GM18511 (cell line): ENCODE data around the gene POLR1A.

ENCODE experiments used
- ATAC-seq: cut with Tn5 transposase; IDR thresholded peaks from one replicate; pipeline ENCODE4 v1.9.1; 2021; ENCODE audit warnings: mild to moderate bottlenecking, moderate library complexity; ENCODE audit not compliant: unreplicated experiment

Gene POLR1A

GRCh38 chr2:86105252-86105968 is at the start of gene POLR1A:
Gene POLR1A (minus strand): TSS chr2:86105886. CDS start chr2:86105776, 110 bp downstream.
- ATAC-seq: peak; percentile 77

DNA sequence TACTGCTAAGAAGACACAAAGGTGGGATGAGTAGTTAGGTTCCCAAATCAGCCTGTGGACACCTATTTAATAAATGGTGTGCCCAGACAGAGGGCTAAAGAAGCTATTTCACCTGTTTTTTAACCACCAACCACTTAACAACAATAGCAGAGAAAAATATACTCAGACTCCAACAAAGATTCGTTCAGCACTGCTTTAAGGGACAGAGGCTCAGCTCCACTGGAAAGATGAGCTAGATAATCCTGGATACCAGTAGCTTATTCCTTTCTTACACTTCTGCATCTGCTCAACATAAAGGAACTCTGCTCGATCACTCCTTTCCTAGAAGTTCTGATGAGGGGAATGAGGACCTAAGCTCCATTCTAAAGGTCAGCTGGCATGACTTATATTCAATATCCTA is 44.8 kb upstream of the POLR1A start:
- no peak for ATAC-seq

- no peak for ATAC-seq
Observed at GRCh38 chr2:86147793-86148192, 42.1 kb upstream of the POLR1A start.

DNA sequence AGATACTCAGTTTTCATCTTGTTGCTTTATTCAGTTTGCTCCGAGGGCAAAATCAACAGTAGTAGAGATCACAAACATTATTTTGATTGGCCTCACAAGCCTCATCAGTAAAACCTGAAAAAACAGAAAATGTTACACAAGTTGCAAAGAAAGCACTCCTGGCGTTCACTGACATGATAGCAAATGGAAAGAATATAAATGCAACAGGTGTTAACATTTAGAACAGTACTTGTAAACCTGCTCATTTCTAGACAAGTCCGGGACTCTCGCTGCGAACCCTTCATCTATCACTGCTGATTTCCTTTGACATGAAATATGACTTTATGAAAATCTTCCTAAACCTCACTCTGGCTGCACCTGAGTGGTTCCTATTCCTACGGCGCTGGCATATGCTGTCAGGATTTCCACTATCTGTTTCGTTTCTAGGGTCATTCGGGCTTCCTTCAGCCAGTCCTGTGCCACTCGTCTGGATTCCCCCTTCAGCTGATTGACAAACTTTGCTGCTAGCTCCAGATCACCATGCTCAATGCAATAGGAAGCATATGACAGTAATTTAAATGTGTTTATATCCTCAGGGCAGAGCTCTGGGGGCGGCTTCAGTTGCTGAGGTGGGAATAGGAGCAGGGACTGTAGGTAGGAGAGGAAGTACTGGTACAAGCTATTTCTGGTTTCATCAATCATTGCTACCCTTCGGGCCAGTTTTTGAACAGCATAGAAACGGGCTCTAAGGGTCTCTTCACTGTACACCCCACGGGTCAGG is 38.4 kb upstream of the POLR1A start:
- ATAC-seq: no peak

DNA sequence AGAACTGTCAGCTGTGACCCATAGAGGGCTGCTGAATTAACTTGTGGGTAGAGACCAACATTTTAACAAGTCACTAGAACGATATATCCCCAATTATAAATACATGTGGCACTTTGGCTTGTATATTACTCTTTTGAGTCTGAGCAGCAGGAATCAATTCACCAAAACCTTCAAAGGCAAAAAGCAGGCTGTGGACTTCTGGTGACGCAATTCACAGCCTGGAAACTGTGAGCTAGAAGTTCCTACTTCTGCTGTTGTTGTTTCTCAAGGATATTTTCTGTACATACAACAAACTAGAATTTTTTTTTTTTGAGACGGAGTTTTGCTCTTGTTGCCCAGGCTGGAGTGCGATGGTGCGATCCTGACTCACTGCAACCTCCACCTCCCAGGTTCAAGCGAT is 37.6 kb upstream of the POLR1A start:
- no peak for ATAC-seq

DNA sequence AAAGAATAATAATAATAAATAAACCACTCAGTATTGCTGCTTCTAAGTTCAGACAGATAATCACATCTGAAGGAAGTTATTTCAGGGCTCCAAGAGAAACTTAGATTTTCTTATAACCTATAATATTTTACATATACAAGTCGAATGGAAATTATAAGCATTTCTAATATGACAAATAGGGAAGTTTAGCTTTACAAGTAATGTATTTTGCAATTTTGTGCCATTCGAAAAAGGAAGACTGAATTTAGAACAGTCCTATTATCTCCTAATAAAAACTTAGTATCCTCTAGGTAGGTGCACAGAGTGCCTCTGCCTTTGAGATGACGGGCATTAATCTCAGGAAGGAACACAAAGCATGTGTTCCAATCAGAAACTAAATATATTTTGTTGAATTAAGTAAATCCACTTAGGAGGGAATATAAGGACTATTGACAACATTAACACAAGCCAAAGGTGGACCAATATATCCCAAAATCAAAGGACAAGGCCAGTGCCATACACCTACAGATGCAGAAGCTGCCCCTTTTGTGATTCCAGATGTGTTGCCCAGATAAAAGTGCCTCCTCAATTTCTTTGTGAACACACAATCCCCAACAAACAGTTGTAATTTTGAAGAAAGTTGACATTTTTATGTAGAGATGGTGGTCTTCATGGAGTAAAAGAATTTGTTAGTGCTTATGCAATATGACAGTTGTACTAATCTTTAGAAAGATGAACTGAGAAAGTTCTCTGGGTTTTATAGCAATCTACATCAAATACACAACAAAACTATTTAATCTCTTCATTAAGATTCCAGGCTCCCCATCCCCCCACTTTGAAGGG is 37.0 kb upstream of the POLR1A start:
- no peak for ATAC-seq

- ATAC-seq: no peak
Observed at GRCh38 chr2:86140969-86141392, 35.3 kb upstream of the POLR1A start.

DNA sequence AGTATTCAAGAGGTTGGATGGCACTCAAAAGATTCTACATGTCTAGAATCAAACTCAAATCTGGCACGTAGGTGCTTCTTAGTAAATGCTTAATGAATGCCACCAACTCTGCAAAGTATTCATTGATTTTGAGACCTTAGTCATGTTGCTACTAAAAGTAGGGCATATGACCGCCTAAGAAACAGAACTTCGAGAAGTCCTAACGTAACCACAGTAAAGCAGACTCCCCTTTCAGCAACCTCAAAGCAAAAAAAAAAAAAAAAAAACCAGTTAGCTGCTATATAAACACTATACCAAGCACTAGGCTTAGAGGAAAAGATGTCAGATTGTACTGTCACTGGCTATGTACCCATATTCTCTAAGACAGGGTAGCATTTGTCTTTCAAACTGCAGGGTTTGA is 34.3 kb upstream of the POLR1A start:
- ATAC-seq: no peak

- no peak for ATAC-seq
Observed at GRCh38 chr2:86138736-86139625, 33.3 kb upstream of the POLR1A start.

- ATAC-seq: no peak
Observed at GRCh38 chr2:86136141-86136540, 30.5 kb upstream of the POLR1A start.

DNA sequence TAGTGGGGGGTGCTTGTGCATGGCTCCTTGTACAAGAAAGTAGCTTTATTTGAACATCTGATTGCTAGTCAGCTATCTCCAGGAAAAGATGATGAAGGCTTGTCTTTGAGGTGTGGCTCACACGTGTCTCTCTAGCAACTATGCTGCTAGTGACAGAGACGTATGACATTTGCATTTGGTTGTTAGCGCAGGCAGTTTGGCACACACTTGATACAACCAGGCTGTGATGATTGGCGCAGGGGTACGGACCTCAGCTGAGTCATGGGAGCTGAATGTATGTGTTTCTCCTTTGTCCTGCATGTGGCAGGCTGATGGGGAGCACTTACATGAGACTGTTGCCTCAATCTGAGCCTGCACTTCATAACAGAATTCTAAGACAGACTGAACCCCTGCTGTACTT is 30.0 kb upstream of the POLR1A start:
- no peak for ATAC-seq

GRCh38 chr2:86134709-86135108 is 29.0 kb upstream of the POLR1A start:
- no peak for ATAC-seq

- no peak for ATAC-seq
Observed at GRCh38 chr2:86124683-86125082, 19.0 kb upstream of the POLR1A start.

DNA sequence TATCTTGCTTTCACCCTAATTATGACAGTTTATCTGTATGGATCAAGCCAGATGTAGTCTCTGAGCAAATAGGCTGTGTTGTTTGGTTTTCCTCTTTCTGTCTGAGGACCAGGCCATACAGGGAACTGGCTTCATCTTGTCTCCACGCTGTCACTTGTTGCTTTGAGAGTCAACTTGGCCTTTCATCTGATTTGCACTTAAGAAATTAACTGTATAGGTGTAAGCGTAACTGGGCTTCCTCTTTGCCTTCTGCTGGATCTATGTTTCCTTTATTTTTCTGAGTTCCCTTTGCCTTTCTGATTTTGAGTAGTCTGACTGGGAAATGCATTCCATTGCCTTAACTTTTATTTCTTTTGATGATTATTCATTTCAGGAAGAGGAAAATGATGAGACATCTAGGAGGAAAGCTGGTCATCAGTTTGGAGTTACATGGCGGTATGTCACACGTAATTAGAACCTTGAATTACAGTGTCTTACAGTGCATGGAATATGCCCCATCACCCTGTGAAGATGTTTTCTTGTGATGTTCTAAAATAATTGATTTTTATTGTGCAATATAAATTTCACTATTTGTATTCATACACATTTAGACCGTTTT is 17.7 kb upstream of the POLR1A start:
- no peak for ATAC-seq

DNA sequence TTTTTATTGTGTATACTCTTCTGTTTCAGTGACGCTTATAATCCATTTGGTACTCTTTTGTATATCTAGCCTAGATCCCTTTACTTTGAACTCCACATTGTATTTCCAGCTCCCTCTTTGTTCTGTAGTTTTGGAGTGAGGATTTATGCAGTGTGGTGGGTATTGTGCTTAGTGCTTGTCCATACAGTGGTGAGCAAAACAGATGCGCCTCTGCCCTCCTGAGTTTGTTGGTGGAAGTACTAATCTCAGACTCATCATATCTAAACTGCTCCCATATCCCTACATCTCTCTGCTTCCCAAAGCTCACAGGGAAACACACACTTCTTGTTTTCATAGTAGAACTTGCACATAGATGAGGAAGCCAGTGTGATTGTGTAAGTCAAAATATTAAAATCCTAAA is 12.4 kb upstream of the POLR1A start:
- no peak for ATAC-seq

GRCh38 chr2:86107031-86107430 is 1.3 kb upstream of the POLR1A start:
- no peak for ATAC-seq

- peak; percentile 95 for ATAC-seq
Observed at GRCh38 chr2:86105969-86106945, 571 bp upstream of the POLR1A start, which contains the start of gene PTCD3. Gene PTCD3 (plus strand): TSS chr2:86106235. CDS start chr2:86106248, 13 bp downstream.

DNA sequence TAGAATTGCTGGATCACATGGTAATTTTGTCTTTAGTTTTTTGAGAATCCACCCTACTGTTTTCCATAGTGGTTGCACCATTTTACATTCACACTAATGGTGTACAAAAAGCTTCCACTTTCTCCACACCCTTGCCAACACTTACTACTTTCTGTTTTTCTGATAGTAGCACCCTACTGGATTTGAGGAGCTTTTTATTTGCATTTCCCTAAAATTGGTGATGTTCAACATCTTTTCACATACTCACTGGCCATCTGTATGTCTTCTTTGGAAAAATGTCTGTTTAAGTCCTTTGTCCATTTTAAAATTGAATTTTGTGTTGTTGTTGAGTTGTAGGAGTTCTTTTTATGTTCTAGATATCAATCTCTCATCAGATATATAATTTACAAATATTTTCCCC is 3.5 kb downstream of the POLR1A start:
- no peak for ATAC-seq

- no peak for ATAC-seq
Observed at GRCh38 chr2:86097913-86098312, 7.8 kb downstream of the POLR1A start.
